Measurements from ENCODE around the gene TADA1. TPM values are rescaled to one million over a fixed set of nuclear protein-coding genes. Genes with fewer than 3 reads are reported as not detected.

TADA1 gene
- total RNA-seq, 1 experiment from 2014 or later: 16.0 TPM

DNA sequence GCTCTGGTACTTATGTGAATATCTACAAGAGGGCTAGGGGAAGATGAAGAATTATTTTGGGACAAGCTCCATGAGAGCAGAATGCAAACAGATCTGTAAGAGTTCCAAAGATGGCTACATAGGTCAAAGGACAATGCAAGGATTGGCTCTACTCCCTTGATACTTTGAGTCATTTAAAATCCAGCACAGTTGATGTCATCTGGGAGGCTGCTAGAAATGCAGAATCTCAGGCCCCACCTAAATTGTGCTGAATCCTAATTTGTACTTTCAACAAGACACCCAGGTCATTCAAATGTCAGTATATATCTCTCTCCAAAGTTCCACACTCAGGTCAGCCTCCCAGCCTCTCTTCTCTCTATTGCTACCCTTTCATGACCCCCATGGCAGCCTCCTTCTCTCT lies 23.7 kb upstream of the TADA1 start:
- Histone ChIP-seq H3K4me2 (ENCODE audit: low read length) (no peak overlapping the region), H3K4me3 (replicated peaks in 1 of 2; ENCODE audit: low read depth in 1 of 2, low read length in 2 of 2) (no peak overlapping the region), H3K9ac (ENCODE audit: low read length) (no peak overlapping the region), H2AFZ (ENCODE audit: low read depth, low read length, poor library complexity, severe bottlenecking) (no peak overlapping the region), H3K27ac (ENCODE audit: low read depth, low read length) (no peak overlapping the region), H3K4me1 (ENCODE audit: control insufficient read depth in 1 of 2, insufficient read depth in 2 of 2, low read length in 2 of 2) (peaks cover 0 to 8% of the 10 kb centered on the region in 2 experiments; a peak in 1 of 4 replicates), H4K20me1 (ENCODE audit: insufficient read depth) (no peaks in the 10 kb centered on the region), H3K36me3 (ENCODE audit: control insufficient read depth in 1 of 2, insufficient read depth in 2 of 2, low read length in 2 of 2) (no peaks in the 10 kb centered on the region), H3K79me2 (ENCODE audit: insufficient read depth, low read length) (no peaks in the 10 kb centered on the region), H3K27me3 (ENCODE audit: insufficient read depth, low read length) (no peaks in the 10 kb centered on the region), H3K9me2 (ENCODE audit: insufficient read depth) (no peaks in the 10 kb centered on the region), H3K9me3 (ENCODE audit: control insufficient read depth in 1 of 2, insufficient read depth in 1 of 2, low read depth in 1 of 2, low read length in 2 of 2) (no peaks in the 10 kb centered on the region; a peak in 1 of 4 replicates)
- intact Hi-C loops (cut with micrococcal nuclease): no loop called here
- ChIA-PET POLR2A (no interaction called here), RAD21 (ENCODE audit: low non-redundant PET in 1 of 2, low total read pairs in 2 of 2, uncharacterized antibody in 2 of 2, unreplicated experiment in 2 of 2) (no interaction called here), CTCF (no interaction called here)
- TF ChIP-seq CEBPB (IDR thresholded peaks at IDR 0.05; ENCODE audit: low read depth) (no peak), EZH2phosphoT487 (IDR thresholded peaks at IDR 0.05; ENCODE audit: borderline replicate concordance) (no peak), RAD21 (IDR thresholded peaks at IDR 0.05; ENCODE audit: low read depth) (no peak), SP1 (IDR thresholded peaks at IDR 0.05; ENCODE audit: low read depth) (no peak), ELF1 (IDR thresholded peaks at IDR 0.05; ENCODE audit: borderline replicate concordance, low read depth) (no peak), CBX3 (IDR thresholded peaks at IDR 0.05; ENCODE audit: low read depth) (no peak), FOSL1 (IDR thresholded peaks at IDR 0.05; ENCODE audit: low read depth) (no peak), JUND (IDR thresholded peaks at IDR 0.05) (no peak), YY1 (IDR thresholded peaks at IDR 0.05; ENCODE audit: extremely low read depth, insufficient replicate concordance, low read depth, low read length) (no peak), POLR2AphosphoS5 (IDR thresholded peaks at IDR 0.05; ENCODE audit: low read depth, low read length) (no peak), SIN3A (IDR thresholded peaks at IDR 0.05; ENCODE audit: low read depth) (no peak), TCF7L2 (IDR thresholded peaks at IDR 0.05; ENCODE audit: borderline replicate concordance, extremely low read depth, insufficient read depth, insufficient read length) (no peak), SRF (IDR thresholded peaks at IDR 0.05; ENCODE audit: low read depth) (no peak), ZFX (IDR thresholded peaks at IDR 0.05) (no peak)
- TF ChIP-seq, protein P1, sequence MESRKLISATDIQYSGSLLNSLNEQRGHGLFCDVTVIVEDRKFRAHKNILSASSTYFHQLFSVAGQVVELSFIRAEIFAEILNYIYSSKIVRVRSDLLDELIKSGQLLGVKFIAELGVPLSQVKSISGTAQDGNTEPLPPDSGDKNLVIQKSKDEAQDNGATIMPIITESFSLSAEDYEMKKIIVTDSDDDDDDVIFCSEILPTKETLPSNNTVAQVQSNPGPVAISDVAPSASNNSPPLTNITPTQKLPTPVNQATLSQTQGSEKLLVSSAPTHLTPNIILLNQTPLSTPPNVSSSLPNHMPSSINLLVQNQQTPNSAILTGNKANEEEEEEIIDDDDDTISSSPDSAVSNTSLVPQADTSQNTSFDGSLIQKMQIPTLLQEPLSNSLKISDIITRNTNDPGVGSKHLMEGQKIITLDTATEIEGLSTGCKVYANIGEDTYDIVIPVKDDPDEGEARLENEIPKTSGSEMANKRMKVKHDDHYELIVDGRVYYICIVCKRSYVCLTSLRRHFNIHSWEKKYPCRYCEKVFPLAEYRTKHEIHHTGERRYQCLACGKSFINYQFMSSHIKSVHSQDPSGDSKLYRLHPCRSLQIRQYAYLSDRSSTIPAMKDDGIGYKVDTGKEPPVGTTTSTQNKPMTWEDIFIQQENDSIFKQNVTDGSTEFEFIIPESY (IDR thresholded peaks at IDR 0.05; ENCODE audit: extremely low read depth, insufficient replicate concordance, low read length): no peak
- TF ChIP-seq, protein P2, sequence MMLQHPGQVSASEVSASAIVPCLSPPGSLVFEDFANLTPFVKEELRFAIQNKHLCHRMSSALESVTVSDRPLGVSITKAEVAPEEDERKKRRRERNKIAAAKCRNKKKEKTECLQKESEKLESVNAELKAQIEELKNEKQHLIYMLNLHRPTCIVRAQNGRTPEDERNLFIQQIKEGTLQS (IDR thresholded peaks at IDR 0.05): no peak
- TF ChIP-seq, protein P3, sequence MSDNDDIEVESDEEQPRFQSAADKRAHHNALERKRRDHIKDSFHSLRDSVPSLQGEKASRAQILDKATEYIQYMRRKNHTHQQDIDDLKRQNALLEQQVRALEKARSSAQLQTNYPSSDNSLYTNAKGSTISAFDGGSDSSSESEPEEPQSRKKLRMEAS (IDR thresholded peaks at IDR 0.05): no peak
- TF ChIP-seq, protein P4, sequence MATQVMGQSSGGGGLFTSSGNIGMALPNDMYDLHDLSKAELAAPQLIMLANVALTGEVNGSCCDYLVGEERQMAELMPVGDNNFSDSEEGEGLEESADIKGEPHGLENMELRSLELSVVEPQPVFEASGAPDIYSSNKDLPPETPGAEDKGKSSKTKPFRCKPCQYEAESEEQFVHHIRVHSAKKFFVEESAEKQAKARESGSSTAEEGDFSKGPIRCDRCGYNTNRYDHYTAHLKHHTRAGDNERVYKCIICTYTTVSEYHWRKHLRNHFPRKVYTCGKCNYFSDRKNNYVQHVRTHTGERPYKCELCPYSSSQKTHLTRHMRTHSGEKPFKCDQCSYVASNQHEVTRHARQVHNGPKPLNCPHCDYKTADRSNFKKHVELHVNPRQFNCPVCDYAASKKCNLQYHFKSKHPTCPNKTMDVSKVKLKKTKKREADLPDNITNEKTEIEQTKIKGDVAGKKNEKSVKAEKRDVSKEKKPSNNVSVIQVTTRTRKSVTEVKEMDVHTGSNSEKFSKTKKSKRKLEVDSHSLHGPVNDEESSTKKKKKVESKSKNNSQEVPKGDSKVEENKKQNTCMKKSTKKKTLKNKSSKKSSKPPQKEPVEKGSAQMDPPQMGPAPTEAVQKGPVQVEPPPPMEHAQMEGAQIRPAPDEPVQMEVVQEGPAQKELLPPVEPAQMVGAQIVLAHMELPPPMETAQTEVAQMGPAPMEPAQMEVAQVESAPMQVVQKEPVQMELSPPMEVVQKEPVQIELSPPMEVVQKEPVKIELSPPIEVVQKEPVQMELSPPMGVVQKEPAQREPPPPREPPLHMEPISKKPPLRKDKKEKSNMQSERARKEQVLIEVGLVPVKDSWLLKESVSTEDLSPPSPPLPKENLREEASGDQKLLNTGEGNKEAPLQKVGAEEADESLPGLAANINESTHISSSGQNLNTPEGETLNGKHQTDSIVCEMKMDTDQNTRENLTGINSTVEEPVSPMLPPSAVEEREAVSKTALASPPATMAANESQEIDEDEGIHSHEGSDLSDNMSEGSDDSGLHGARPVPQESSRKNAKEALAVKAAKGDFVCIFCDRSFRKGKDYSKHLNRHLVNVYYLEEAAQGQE (IDR thresholded peaks at IDR 0.05; ENCODE audit: low read depth): no peak
- no peak for DNase-seq (ENCODE audit: low read depth, low spot score)
- no TSS peak for BruUV-seq (replicated peaks)
- no peak for ATAC-seq
